ENCODE results near the gene SYT12.

DNA sequence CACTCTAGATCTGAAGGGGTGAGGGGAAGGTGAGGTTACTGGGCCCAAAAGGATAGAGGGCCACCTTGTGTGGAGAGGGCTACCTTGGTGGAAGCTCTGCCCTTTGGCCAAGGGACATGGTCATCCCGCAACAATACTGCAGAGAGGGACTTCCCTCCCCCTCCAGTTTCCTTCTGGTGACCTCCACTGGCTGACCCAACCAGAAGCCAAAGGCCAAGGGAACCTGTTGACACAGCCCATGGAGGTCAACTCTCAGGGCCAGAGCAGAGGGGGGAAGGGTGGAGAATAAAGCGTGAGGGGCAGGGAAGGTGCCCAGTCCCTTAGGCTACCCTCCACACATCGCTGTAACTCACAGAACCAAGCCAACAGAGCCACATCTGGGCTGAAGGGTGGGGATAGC lies 18.7 kb downstream of the SYT12 start:
- TF ChIP-seq, protein P1, sequence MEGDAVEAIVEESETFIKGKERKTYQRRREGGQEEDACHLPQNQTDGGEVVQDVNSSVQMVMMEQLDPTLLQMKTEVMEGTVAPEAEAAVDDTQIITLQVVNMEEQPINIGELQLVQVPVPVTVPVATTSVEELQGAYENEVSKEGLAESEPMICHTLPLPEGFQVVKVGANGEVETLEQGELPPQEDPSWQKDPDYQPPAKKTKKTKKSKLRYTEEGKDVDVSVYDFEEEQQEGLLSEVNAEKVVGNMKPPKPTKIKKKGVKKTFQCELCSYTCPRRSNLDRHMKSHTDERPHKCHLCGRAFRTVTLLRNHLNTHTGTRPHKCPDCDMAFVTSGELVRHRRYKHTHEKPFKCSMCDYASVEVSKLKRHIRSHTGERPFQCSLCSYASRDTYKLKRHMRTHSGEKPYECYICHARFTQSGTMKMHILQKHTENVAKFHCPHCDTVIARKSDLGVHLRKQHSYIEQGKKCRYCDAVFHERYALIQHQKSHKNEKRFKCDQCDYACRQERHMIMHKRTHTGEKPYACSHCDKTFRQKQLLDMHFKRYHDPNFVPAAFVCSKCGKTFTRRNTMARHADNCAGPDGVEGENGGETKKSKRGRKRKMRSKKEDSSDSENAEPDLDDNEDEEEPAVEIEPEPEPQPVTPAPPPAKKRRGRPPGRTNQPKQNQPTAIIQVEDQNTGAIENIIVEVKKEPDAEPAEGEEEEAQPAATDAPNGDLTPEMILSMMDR (IDR thresholded peaks at IDR 0.05; ENCODE audit: low read depth, low read length, poor library complexity, severe bottlenecking): no peak
- TF ChIP-seq EZH2phosphoT487 (IDR thresholded peaks at IDR 0.05; ENCODE audit: borderline replicate concordance, low read length): no peak
